Measurements from ENCODE around the gene PRSS53.

GRCh38 chr16:31083981-31084380 lies 4.8 kb downstream of the PRSS53 start:
- TF ChIP-seq CTCF (conservative IDR thresholded peaks at IDR 0.05; ENCODE audit: low read length) (no peak), EZH2phosphoT487 (IDR thresholded peaks at IDR 0.05; ENCODE audit: borderline replicate concordance) (no peak)

Measured in Loucy (cell line).